Measurements from ENCODE around the gene EXOC6B.

The EXOC6B gene

DNA sequence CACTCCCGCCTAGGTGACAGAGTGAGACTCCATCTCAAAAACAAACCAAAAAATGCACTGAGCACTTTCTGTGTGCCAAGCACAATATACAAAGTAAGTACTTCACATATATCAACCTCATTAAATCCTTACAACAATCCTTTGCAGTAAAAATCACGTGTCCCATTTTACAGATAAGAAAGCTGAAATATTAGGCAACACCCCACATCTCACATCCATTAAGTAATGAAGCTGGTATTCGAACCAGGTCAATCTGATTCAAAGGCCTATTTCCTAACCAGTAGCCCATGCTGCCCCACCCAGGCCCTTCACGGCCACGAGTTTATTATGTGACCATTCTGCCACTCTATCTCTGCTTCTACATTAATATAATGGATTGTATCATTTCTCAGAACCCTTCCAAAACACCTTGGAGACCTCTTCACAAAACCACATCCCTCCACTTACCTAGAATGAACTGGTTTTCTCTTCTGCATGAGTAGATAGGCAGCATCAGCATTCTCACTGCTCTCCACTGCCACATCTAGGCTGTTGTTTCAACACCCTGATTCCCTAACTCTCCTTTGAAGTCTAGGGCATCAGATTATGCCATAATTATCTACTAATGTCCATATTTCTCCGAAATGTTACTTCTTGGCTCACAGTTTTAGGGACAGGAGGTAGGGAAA is 3.1 kb upstream of the EXOC6B start:
- no peak for DNase-seq (ENCODE audit: low read depth)

DNA sequence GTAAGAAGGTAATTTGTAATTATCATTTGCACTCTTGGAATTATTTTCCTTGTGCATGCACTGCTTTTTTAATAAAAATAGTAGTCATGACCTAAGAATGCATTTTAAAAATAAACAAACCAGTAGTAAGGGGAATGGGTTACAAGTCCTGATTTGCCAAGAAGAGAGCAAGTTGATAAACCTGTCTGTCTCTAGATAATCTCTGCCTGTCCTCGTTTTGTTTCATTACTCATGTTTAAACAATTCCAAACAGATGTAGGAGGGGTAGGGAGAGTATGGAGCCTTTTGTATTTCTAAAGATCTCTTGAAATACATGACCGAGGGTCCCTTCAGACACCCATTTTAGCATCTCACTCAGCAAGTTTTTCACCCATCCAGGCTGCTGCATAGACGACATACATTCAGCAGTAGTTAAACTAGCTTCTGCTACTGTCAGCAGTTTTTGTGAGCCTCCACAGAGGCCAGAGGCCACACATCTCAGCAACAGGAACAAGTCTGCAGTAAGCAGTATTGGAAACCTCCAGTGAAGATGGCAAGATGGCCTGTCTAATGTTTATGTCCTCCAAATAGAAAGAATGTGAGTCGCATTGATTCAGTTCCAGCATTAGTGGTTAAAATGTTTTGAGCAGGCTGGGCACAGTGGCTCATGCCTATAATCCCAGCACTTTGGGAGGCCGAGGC is 2.3 kb upstream of the EXOC6B start:
- no peak for DNase-seq (ENCODE audit: low read depth)

DNA sequence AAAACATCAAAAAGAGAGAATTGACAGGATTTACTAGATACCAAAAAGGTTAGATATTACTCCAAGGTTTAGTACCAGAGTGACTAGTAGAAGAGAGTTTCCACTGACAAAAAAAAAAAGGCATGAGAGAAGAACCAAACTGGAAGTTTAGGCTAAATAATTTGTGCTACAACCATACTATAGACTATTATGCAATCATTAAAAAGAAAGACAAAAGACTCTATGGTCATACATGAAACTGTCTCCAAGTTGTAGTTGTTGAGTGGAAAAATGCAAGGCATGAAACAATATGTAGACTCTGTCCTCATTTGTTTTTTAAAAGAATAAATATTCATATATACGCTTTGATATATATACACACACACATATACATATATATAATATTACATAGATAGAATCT is 1.7 kb upstream of the EXOC6B start:
- DNase-seq (ENCODE audit: low read depth): no peak

DNA sequence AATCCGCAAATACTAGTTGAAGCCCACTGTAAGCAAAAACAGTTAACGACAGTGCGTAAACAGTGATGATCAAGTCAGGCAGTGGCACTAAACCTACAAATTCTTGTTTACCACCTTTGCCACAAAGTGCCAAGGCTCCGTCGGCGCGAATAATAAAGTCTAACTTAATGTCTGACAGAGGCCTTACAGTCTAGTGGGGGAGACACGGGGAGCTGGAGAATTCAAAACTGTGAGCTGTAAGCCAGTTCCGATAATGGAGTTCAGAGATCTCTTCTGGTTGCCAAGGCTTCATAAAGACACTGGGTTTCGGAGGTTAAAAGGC is 284 bp upstream of the EXOC6B start:
- no peak for DNase-seq (ENCODE audit: low read depth)

DNA sequence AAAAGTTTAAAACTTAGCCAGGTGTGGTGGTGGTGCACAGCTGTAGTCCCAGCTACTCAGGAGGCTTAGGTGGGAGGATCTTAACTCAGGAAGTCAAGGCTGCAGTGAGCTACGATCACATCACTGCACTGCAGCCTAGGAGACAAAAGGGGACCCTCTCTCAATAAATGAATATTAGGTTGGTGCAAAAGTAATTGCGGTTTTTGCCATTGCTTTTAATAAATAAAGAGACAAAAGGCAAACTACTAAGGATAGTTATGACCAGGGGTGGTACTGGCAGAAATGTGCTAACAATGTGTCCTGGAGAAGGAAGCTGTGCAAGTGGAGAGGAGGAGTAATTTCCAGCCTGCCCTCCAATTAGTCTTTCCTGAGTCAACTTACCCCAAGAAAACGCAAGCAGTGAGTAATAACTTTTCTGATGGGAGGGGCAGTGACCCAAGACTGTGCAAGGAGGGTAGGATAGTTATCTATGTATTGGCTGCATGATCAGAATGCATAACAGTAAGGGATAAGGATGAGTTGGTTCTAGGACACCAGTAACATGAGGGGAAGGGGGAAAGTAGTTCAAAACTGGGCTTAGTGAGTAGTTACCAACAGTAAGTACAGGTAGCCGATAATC is 1.5 kb downstream of the EXOC6B start:
- no peak for DNase-seq (ENCODE audit: low read depth)

DNA sequence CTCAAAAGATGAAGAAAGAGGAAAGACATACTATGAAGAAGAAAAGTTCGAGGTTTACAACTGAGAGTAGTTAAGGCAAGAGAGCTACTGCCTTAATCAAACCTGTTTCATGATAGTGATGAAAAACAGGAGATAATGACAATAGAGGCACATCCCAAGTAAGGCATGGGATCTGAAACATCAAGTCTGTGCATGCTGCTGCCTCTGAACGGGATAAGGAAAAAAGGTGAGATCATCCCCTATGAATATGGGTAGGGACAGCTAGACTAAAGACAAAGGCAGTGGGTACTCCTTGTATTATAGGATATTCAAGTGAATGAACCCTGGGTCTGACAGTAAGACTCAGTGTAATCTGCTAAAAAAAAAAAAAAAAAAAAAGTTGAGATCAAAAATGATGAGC is 3.0 kb downstream of the EXOC6B start:
- DNase-seq (ENCODE audit: low read depth): no peak

DNA sequence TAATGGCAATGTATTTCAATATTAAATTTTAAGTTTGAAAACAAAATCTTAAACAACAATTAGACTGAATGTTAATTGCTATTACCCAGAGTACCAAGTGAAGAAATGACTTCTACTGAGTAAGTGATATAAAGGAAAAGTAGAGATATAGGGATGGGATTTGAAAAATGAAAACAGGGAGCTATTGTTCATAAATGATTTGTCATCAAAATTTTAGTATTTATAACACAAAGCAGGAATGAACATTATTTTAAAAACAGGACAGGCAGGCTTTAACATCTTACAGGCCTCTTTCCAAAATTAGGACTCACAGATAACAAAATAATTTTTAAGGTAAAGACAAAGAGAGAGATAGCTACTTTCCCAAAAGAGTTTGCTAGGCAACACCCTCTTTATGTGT is 3.9 kb downstream of the EXOC6B start:
- no peak for DNase-seq (ENCODE audit: low read depth)

DNA sequence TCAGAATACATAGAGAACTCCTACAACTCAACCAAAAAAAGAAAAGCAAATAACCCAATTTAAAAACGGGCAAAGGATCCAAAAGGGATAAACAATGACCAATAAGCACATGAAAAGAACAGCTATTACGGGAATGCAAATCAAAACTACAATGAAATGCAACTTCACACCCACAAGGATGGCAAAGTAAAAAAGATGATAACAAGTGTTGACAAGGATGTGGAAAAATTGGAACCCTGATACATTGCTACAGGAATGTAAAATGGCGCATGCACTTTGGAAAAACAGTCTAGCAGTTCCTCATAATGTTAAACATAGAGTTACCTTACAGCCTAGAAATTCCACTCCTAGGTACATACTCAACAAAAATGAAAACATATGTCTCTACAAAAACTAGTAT is 4.7 kb downstream of the EXOC6B start:
- no peak for DNase-seq (ENCODE audit: low read depth)

DNA sequence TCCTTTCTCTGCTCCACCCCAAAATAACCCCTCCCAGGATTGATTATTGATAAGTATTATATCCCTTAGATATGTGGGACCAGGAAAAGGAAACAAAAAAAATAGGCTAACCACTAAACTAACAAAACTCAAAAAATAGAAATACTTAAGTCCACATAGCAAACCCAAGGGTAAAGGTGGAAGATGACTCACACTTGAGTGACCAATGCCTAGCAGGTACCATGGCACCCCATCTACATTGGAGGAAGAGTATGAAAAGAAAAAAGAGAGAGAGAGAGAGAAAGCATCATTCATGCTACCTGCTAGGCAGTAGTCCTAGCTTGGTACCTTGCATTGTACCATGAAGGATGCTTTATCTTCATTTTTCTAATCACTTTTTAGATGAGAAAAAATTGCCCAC is 6.3 kb downstream of the EXOC6B start:
- no peak for DNase-seq (ENCODE audit: low read depth)

DNA sequence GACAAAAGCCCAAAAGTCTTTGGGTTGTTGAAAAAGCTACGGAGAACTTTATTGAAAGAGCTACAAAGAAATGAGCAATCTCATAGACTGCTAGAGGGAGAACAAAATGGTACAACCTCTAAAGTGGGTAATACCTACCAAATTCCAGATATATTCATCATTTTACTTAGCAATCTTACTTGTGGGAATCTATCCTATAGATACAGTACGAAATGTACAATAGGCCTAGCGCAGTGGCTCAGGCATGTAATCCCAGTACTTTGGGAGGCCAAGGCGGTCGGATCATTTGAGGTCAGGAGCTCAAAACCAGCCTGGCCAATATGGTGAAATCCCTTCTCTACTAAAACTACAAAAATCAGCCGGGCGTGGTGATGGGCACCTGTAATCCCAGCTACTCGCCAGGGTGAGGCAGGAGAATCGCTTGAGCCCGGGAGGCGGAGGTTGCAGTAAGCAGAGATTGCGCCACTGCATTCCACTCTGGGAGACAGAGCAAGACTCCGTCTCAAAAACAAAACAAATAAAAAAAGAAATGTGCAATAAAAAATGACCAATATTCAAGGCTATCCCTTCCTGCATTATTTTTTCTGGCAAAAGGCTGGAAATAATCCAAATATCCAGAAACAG is 10.1 kb downstream of the EXOC6B start:
- no peak for DNase-seq (ENCODE audit: low read depth)

DNA sequence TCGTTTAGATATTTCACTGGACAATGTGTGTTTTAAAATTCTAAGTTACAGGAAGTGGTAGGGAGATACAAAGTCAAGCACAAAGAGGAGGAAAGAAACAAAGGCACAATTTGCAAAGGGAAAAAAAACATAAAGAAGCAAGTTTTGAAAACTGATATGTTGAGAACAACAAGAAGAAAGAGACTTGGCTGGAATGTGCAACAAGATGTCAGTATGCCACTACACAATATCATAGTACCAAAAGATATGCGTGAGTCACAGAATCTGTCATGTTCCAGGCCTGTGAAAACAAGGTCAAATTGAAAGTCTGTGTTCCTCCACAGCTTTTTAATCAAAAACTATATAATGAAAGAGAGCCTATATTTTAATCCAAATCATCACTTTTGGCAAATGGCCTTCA is 12.0 kb downstream of the EXOC6B start:
- DNase-seq (ENCODE audit: low read depth): no peak

DNA sequence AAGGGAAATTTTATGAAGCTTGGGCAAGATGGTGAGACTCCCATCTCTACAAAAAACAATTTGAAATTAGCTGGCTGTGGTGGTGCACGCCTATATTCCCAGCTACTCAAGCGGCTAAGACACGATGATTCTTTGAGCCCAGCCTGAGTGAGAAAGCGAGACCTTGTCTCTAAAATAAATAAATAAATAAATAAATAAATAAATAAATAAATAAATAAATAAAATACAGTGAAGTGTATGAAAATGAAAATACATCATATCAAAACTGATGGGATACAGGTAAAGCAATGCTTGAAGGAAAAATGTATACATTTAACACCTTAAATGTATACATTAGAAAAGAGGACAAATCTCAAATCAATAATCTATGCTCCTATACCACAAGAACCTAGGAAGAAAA is 15.7 kb downstream of the EXOC6B start:
- DNase-seq (ENCODE audit: low read depth): no peak

DNA sequence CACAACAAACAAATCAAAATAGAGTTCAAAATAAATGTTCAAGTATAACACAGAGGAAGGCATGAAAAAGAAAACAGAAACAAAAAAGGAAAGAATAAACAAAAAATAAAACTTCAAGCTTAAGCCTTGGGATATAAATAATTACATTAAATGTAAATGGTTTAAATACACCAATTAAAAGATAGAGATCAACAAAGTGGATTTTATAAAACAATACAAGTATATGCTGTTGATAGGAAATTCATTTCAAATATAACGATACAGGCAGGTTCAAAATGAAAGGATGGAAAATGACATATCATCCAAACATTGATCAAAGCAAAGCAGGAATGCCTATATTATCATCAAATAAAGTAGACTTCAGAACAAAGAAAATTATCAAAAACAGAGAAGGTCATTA is 16.7 kb downstream of the EXOC6B start:
- DNase-seq (ENCODE audit: low read depth): no peak

DNA sequence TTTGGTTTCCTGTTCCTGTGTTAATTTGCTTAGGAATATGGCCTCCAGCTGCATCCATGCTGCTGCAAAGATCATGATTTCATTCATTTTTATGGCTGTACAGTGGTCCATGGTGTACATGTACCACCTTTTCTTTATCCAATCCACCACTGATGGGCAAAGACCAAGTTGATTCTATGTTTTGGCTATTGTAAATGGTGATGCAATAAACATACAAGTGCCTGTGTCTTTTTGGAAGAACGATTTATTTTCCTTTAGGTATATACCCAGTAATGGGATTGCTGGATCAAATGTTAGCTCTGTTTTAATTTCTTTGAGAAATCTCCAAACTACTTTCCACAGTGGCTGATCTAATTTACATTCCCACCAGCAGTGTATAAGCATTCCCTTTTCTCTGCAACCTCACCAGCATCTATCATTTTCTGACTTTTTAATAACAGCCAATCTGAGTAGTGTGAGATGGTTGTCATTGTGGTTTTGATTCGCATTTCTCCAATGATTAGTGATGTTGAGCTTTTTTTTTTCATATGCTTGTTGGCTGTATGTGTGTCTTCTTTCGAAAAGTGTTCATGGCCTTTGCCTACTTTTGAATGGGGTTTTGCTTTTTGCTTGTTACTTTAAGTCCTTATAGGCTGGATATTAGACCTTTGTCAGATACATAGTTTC is 19.4 kb downstream of the EXOC6B start:
- DNase-seq (ENCODE audit: low read depth): no peak

DNA sequence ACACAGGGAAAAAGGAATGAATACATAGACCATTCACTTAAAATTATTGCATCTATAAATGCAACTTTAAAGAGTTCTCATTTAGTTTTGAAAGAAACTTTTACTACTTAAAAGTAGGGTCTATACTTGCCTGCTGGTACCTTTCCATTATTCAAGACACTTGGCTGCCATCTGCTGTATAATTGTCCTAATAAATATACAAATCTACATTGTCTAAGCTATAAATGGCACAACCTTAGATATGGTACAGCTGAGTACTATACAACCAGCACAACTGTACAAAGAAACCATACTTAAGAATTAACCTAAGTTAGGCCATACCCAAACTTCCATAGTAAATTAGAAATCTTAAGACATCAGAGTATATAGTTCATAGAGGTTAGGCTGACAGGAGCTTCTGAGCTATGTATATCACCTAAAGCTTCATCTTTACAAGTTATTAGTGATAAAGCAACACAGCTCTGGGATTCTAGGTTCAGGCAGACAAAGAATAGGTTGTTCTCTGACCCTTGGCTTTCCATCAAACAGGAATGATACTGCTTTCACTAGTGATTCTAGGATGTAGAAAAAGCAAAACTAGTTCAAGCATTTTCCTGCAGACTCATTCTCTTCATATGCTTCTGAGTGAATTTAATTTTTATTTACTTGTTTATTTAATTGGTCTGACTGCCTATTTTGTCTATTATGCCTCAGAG is 22.1 kb downstream of the EXOC6B start:
- DNase-seq (ENCODE audit: low read depth): no peak

DNA sequence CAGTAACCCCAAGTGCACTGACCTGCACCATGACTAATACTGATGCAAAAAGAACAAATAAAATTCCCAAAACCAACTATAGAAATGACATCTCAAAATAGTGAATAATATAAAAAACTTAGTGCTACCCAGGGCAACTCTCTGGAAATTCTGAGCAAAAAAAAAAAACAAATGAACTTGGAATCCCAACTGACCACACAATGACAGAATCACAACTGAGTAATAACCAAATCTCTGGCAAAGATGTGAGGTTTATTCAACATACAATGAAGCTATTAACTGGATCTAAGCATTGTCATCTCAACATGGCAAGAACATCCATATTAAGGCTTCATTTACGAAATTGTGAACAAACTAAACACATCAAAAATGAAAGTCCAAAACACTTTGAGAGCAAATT is 22.7 kb downstream of the EXOC6B start:
- no peak for DNase-seq (ENCODE audit: low read depth)

DNA sequence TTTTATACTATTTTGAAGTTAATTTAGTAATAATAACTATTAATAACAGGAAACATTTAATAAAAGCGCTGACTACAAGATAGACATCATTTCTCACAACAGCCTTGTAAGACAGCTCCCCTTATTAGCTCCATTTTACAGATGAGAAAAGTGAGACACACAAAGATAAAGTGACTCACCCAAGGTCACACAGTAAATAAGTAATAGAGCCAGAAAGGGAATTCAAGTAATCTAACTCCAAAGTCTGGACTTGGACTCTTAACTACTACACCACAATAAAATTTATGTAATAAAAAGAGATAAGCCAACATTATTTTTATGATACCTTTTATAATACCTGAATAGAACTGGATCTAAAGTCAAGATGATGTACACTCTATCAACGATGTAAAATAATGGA is 25.3 kb downstream of the EXOC6B start:
- no peak for DNase-seq (ENCODE audit: low read depth)

DNA sequence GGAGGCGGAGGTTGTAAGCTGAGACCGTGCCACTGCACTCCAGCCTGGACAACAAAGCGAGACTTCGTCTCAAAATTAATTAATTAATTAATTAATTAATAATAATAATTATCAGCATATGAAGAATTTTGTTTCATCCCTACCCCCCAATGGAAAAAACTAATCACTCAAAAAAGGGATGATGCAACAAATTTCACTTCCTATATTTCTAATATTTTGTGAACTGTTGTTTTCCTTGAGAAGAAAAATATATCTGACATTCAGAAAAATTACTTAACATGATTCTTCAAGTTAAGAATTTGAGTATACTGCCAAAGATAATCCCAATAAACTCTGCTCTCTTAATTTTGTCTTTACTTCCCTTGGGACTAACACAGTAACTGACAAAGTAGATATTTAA is 28.1 kb downstream of the EXOC6B start:
- DNase-seq (ENCODE audit: low read depth): no peak

DNA sequence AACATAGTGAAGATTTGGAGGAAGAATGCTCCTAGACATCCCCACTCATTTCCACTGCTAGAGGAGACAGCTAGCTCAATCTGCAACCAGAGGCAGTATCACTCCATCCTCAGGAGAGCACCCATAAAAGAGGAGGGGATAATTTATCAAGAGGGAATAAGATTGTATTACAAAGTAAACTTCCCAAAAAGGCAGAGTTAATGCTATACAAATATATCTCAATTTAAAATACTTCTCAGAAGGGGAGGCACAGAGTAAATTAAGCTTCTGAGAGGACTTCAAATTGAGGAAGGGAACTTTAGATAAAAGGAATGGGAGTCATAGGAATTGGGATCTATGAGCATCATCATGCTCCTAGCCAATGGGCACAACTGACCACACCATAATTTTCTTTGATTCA is 29.1 kb downstream of the EXOC6B start:
- no peak for DNase-seq (ENCODE audit: low read depth)

DNA sequence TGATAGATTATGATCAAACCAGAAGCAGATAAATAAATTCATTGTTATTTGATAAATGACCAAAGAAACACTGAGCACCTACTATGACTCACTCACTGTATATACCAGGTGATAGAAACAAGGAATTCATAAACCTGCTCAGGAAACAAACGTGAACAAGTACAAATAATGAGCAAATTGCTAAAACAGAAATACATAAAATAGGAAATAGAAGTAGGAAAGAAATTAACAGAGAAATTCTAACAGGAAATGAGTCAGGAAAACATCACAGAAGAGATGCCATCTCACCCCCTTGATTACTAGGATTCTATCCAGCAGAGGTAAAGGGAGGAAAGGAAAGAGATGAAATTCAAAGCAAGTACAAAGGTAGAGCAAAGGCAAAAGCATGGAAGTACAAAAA is 31.3 kb downstream of the EXOC6B start:
- no peak for DNase-seq (ENCODE audit: low read depth)

DNA sequence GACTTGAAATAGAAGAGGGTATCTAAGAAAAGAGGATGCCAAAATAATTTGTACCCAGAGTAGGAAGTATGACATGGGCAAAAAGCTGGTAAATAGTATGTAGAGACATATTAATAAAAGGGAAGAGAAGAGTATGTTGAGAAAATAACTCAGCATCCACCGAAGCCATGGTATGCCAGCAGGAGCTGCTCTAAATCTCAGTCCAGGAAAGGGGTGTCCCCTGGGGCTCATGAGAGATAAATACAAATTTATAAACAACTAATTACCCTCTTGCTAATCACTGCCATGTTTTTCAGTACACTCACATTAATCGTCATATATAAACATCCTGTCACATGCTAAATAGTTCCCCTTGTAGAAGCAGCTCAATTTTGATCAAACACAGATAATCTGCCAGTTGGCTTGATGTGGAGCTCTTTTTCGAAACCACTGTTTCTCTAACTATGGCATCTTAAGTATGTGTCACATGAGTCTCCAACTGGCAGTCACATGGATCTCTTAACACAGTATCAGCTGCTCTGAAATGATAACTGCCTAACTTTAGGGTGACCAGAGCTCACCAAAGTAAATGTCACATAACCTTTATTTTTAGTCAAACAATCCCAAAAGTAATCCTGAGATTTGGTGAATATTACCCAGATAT is 31.9 kb downstream of the EXOC6B start:
- no peak for DNase-seq (ENCODE audit: low read depth)

DNA sequence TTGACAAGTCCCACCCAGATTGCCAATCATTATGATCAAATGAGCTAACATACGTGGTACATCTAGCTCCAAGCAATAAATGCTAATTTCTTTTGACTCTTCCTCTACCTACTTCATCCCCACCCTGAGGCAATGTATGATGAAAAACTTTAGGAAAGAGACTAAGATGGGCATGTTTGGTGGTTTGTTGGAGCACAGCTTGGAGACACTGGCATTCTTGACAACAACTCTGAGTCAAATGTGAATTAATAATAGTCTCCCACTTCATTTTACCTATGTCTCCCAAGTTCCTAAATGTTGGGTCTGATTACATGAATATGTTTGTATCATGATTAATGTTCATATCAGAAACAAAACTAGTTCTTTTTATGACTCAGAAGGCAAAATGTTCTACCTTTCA is 36.6 kb downstream of the EXOC6B start:
- DNase-seq (ENCODE audit: low read depth): no peak

Measured in T-helper 22 cell (primary cell).